GM12874 (cell line): ENCODE results near the gene SGMS1.
A peak's percentile ranks its signal among the peaks of the same experiment; 100 is the strongest.

Experiments
- CTCF ChIP-seq: IDR thresholded peaks from 2 replicates; pipeline ENCODE4 v1.5.1; 2011; ENCODE audit warnings: low read depth, mild to moderate bottlenecking, control low read depth, low read length, moderate library complexity; ENCODE audit not compliant: insufficient read depth

The SGMS1 gene

GRCh38 chr10:50367732-50368131, 256.0 kb downstream of the SGMS1 start:
- peak; percentile 35; the same call in 1 of the 2 replicates for TF ChIP-seq CTCF

- TF ChIP-seq CTCF = no peak
These were observed 261.1 kb downstream of the SGMS1 start for GRCh38 chr10:50362547-50363125.

GRCh38 chr10:50361946-50362345, 261.8 kb downstream of the SGMS1 start:
- TF ChIP-seq CTCF = no peak

GRCh38 chr10:50360077-50360850, 263.5 kb downstream of the SGMS1 start:
- no peak for TF ChIP-seq CTCF

- no peak for TF ChIP-seq CTCF
These were observed 264.6 kb downstream of the SGMS1 start for GRCh38 chr10:50358925-50359687.

- no peak for TF ChIP-seq CTCF
These were observed 265.3 kb downstream of the SGMS1 start for GRCh38 chr10:50358411-50358810.

- no peak for TF ChIP-seq CTCF
These were observed 272.1 kb downstream of the SGMS1 start for GRCh38 chr10:50351483-50352146.
